ENCODE measurements around the gene GPR63. TPM values are rescaled to one million over a fixed set of nuclear protein-coding genes. Genes with fewer than 3 reads are reported as not detected.

The GPR63 gene
- total and polyA plus RNA-seq, 4 experiments from 2014 or later = 0.10 to 1.9 (median 1.0) TPM

DNA sequence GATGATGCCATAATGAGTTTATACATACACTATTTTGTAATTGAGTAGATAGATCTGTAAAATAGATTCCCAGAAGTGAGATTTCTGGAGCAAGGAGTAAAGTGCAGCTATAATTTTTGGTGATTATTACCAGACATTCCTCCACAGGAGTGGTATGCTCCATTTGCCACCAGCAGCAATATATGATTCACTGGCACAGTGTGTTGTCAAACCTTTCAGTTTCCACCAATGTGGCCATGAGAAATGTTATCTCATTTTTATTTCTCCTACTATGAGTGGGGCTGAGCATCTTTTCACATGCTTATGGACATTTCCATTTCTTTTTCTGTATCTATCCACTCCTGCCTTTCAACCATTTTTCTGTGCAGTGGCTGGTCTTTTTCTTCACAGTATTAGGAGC lies 70.5 kb downstream of the GPR63 start:
- DNase-seq = no peak
- intact Hi-C loops (cut with micrococcal nuclease) = no loop called here

DNA sequence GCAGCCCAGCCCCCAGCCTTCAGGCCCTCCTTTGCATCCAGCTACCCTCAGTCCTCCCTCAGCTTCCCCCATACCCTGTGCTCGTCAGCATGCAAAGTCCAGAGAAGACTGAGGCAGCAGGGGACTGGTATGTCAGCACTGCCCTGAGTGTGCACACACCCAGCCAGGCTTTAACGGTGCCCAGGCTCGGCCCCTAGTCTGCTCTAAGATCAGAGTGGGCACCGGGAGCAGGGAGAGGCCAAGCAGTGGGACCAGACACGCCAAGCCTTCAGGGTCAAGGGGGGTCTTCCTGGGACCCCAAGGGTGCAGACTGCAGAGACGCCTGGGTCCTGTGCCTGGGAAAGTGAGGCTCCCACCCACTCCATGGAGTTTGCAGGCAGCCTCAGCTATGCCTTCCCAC lies 74.7 kb downstream of the GPR63 start:
- ChIA-PET CTCF (ENCODE audit: partially characterized antibody) (no interaction called here), POLR2A (ENCODE audit: partially characterized antibody) (no interaction called here)
- Histone ChIP-seq H3K9me3 (ENCODE audit: control insufficient read depth in 1 of 2, low read length in 2 of 2) (no peaks in the 10 kb centered on the region), H3K27ac (ENCODE audit: low read depth, low read length) (no peak overlapping the region), H3K4me1 (ENCODE audit: insufficient read depth, low read length) (no peaks in the 10 kb centered on the region), H3K27me3 (ENCODE audit: insufficient read depth, low read length) (no peaks in the 10 kb centered on the region), H3K36me3 (ENCODE audit: insufficient read depth, low read length) (no peaks in the 10 kb centered on the region), H3K4me3 (ENCODE audit: low read length in 2 of 2) (no peak overlapping the region)
- H3K4me1 Mint-ChIP-seq = peaks cover 0 to 9% (median under 1%) of the 10 kb centered on the region in 4 donors
- no peaks in the 10 kb centered on the region for H3K36me3 Mint-ChIP-seq
- intact Hi-C loops (cut with micrococcal nuclease) = no loop called here
- no peak overlapping the region for H3K4me3 Mint-ChIP-seq
- no peak for DNase-seq
- no peaks in the 10 kb centered on the region for H3K9me3 Mint-ChIP-seq
- H3K27me3 Mint-ChIP-seq = peaks cover 0 to 2% of the 10 kb centered on the region in 2 donors
- H3K27ac Mint-ChIP-seq = no peak overlapping the region

More for the DNA sequence above, 70.5 kb downstream of the GPR63 start:
- H3K36me3 ChIP-seq (ENCODE audit: insufficient read depth, low read length) = no peaks in the 10 kb centered on the region
- no peaks in the 10 kb centered on the region for H3K36me3 Mint-ChIP-seq
- no peak overlapping the region for H3K27ac Mint-ChIP-seq
- peaks cover 4 to 10% of the 10 kb centered on the region in 2 donors for H3K27me3 Mint-ChIP-seq
- H3K9me3 Mint-ChIP-seq = peaks cover 0 to 16% (median 9%) of the 10 kb centered on the region in 8 donors
- H3K9me3 ChIP-seq (ENCODE audit: control insufficient read depth in 1 of 2, low read length in 2 of 2) = no peaks in the 10 kb centered on the region
- H3K27ac ChIP-seq (ENCODE audit: low read depth, low read length) = no peak overlapping the region
- H3K4me3 ChIP-seq (ENCODE audit: low read length in 2 of 2) = no peak overlapping the region
- no peaks in the 10 kb centered on the region for H3K4me1 ChIP-seq (ENCODE audit: insufficient read depth, low read length)
- H3K4me1 Mint-ChIP-seq = no peaks in the 10 kb centered on the region
- ChIA-PET POLR2A (ENCODE audit: partially characterized antibody) (no interaction called here), CTCF (ENCODE audit: partially characterized antibody) (no interaction called here)
- no peak overlapping the region for H3K4me3 Mint-ChIP-seq
- no peaks in the 10 kb centered on the region for H3K27me3 ChIP-seq (ENCODE audit: insufficient read depth, low read length)

DNA sequence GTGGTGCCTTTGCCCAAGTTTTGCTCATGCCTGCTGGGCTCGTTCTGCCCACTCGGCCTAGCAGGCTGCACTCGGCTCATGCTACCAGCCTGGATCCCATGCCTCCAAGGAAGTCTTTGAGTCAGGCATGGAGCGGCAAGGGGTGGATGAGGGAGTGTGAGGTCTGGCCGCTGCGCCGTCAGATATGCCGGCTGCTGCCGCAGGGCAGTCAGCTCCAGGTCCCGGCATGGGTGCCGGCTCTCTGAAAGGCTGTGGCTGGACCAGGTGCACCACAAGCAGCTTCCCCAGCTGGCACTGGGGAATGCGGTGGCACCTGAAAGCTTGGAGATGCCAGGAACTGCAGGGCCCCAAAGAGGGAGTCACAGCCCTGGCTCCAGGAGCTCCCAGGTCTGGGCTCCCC lies 75.5 kb downstream of the GPR63 start:
- Mint-ChIP-seq H3K9me3 (no peaks in the 10 kb centered on the region), H3K4me1 (peaks cover 0 to 9% (median under 1%) of the 10 kb centered on the region in 4 donors), H3K36me3 (no peaks in the 10 kb centered on the region), H3K27ac (no peak overlapping the region), H3K4me3 (no peak overlapping the region), H3K27me3 (no peaks in the 10 kb centered on the region)
- no peak overlapping the region for H3K4me3 ChIP-seq (ENCODE audit: low read length in 2 of 2)
- no peaks in the 10 kb centered on the region for H3K4me1 ChIP-seq (ENCODE audit: insufficient read depth, low read length)
- DNase-seq = no peak
- H3K36me3 ChIP-seq (ENCODE audit: insufficient read depth, low read length) = no peaks in the 10 kb centered on the region
- H3K27ac ChIP-seq (ENCODE audit: low read depth, low read length) = no peak overlapping the region
- POLR2A ChIA-PET (ENCODE audit: partially characterized antibody) = no interaction called here
- CTCF ChIA-PET (ENCODE audit: partially characterized antibody) = no interaction called here
- H3K27me3 ChIP-seq (ENCODE audit: insufficient read depth, low read length) = no peaks in the 10 kb centered on the region
- intact Hi-C loops (cut with micrococcal nuclease) = no loop called here
- no peaks in the 10 kb centered on the region for H3K9me3 ChIP-seq (ENCODE audit: control insufficient read depth in 1 of 2, low read length in 2 of 2)

DNA sequence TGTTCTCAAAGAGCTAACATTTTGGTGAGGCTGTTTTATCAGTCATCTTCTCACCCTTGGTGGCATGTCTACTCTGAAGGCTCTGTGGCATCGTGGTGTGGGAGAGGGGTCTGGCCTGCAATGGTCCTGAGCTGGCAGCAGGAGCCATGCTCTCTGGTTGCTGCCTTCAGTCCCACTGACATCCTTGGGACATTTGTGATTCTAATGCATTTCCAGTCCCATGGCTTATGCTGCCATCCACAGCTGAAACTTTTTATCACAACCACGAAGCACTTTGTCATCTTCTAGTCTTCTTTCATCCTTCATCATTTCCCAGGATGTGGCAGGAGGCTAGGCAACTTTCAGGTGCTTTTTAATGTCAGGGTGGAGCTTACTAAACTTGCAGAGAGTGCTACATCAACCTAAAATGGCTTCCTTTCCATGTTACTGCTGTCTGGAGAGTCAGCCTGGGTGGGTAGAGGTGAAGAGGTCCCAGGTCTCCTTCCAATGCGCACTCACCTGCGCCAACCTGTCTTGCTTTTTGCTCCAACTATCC lies 77.1 kb downstream of the GPR63 start:
- DNase-seq = no peak
- Mint-ChIP-seq H3K27ac (no peak overlapping the region), H3K27me3 (peaks cover 0 to 1% of the 10 kb centered on the region in 2 donors), H3K4me1 (peaks cover 0 to 9% (median under 1%) of the 10 kb centered on the region in 4 donors), H3K4me3 (no peak overlapping the region), H3K36me3 (no peaks in the 10 kb centered on the region), H3K9me3 (no peaks in the 10 kb centered on the region)
- no peak overlapping the region for H3K27ac ChIP-seq (ENCODE audit: low read depth, low read length)
- ChIA-PET POLR2A (ENCODE audit: partially characterized antibody) (no interaction called here), CTCF (ENCODE audit: partially characterized antibody) (interaction anchor here (1.1 kb wide), 1 partner anchor 11 kb away, joined by 3 read pairs; no protein-coding TSS in a partner anchor)
- no peaks in the 10 kb centered on the region for H3K27me3 ChIP-seq (ENCODE audit: insufficient read depth, low read length)
- no peaks in the 10 kb centered on the region for H3K36me3 ChIP-seq (ENCODE audit: insufficient read depth, low read length)
- no peaks in the 10 kb centered on the region for H3K9me3 ChIP-seq (ENCODE audit: control insufficient read depth in 1 of 2, low read length in 2 of 2)
- no peaks in the 10 kb centered on the region for H3K4me1 ChIP-seq (ENCODE audit: insufficient read depth, low read length)
- no peak overlapping the region for H3K4me3 ChIP-seq (ENCODE audit: low read length in 2 of 2)
- intact Hi-C loops (cut with micrococcal nuclease) = no loop called here

DNA sequence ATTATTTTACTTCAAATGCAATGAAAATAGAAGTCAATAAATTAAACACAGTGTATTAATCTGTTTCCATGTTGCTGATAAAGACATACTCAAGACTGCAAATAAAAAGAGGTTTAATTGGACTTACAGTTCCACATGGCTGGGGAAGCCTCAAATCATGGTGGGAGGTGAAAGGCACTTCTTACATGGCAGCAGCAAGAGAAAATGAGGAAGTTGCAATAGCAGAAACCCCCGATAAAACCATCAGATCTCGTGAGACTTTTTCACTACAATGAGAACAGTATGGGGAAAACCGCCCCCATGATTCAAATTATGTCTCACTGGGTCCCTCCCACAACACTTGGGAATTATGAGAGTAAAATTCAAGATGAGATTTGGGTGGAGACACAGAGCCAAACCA lies 82.2 kb downstream of the GPR63 start:
- H3K9me3 Mint-ChIP-seq = no peaks in the 10 kb centered on the region
- peaks cover 0 to 2% (median under 1%) of the 10 kb centered on the region in 4 donors for H3K4me1 Mint-ChIP-seq
- no peak overlapping the region for H3K27ac Mint-ChIP-seq
- Histone ChIP-seq H3K4me1 (ENCODE audit: insufficient read depth, low read length) (no peaks in the 10 kb centered on the region), H3K4me3 (ENCODE audit: low read length in 2 of 2) (no peak overlapping the region), H3K27ac (ENCODE audit: low read depth, low read length) (no peak overlapping the region), H3K9me3 (ENCODE audit: control insufficient read depth in 1 of 2, low read length in 2 of 2) (no peaks in the 10 kb centered on the region), H3K27me3 (ENCODE audit: insufficient read depth, low read length) (peaks cover 5% of the 10 kb centered on the region), H3K36me3 (ENCODE audit: insufficient read depth, low read length) (no peaks in the 10 kb centered on the region)
- peaks cover 11 to 19% of the 10 kb centered on the region in 2 donors for H3K27me3 Mint-ChIP-seq
- ChIA-PET POLR2A (ENCODE audit: partially characterized antibody) (no interaction called here), CTCF (ENCODE audit: partially characterized antibody) (no interaction called here)
- no peaks in the 10 kb centered on the region for H3K36me3 Mint-ChIP-seq
- no peak overlapping the region for H3K4me3 Mint-ChIP-seq
- no peak for DNase-seq
- intact Hi-C loops (cut with micrococcal nuclease) = no loop called here

DNA sequence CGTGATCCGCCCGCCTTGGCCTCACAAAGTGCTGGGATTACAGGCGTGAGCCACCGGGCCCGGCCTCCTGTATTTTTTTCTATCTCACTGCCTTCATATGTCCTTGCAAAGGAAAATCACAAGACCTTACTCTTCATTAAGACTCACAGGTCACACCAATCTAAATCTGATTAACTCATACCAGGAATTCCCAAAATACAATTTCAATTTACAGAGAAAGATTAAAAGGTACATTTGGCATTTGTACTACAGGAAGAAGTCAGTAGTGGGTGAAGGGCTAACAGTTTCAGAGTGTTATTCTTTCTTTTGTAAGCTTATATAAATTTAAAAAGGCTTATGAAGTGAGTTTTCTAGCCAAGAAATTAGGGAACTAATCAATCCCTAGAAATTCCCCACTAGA lies 87.4 kb downstream of the GPR63 start:
- Histone ChIP-seq H3K27ac (ENCODE audit: low read depth, low read length) (no peak overlapping the region), H3K4me1 (ENCODE audit: insufficient read depth, low read length) (no peaks in the 10 kb centered on the region), H3K4me3 (ENCODE audit: low read length in 2 of 2) (no peak overlapping the region), H3K27me3 (ENCODE audit: insufficient read depth, low read length) (peaks cover 5% of the 10 kb centered on the region), H3K36me3 (ENCODE audit: insufficient read depth, low read length) (no peaks in the 10 kb centered on the region), H3K9me3 (ENCODE audit: control insufficient read depth in 1 of 2, low read length in 2 of 2) (no peaks in the 10 kb centered on the region)
- no peak overlapping the region for H3K27ac Mint-ChIP-seq
- H3K27me3 Mint-ChIP-seq = peaks cover 13 to 21% of the 10 kb centered on the region in 2 donors
- intact Hi-C loops (cut with micrococcal nuclease) = no loop called here
- H3K9me3 Mint-ChIP-seq = no peaks in the 10 kb centered on the region
- ChIA-PET POLR2A (ENCODE audit: partially characterized antibody) (no interaction called here), CTCF (ENCODE audit: partially characterized antibody) (interaction anchor here (1.3 kb wide), 1 partner anchor 10 kb away, joined by 3 read pairs; no protein-coding TSS in a partner anchor)
- no peaks in the 10 kb centered on the region for H3K4me1 Mint-ChIP-seq
- no peaks in the 10 kb centered on the region for H3K36me3 Mint-ChIP-seq
- no peak for DNase-seq
- H3K4me3 Mint-ChIP-seq = no peak overlapping the region

Measured in CD4-positive, alpha-beta memory T cell (primary cell).